Endothelial cell of umbilical vein (primary cell): ENCODE measurements around the gene HOXD4. TPM values are rescaled to one million over a fixed set of nuclear protein-coding genes. Genes with fewer than 3 reads are reported as not detected.
A peak's percentile ranks its signal among the peaks of the same experiment; 100 is the strongest.

Experiments
- BruUV-seq: library from RNA; stranded (reverse); fragments of 400-500 nt; replicated peaks from 2 replicates; lab custom pipeline; 2021; lab: Mats Ljungman, UMichigan
- CTCF ChIA-PET: fragments of 300-600, 350-600 bp; sonication (Branson Sonifier 250); formaldehyde crosslinking; loops from one replicate; lab custom pipeline; 2021; ENCODE audit warnings: antibody characterized with exemption, inconsistent platforms; lab: Charles Lee
- POLR2A ChIA-PET: fragments of 300-600, 350-600 bp; sonication (Branson Sonifier 250); formaldehyde crosslinking; loops from one replicate; lab custom pipeline; 2021; ENCODE audit warnings: antibody characterized with exemption, inconsistent platforms; lab: Charles Lee
- DNase-seq: peaks from one replicate; pipeline ENCODE4 v3.0.0-alpha.2; 2011; ENCODE audit warnings: low read depth, low spot score
- FAIRE-seq: peaks from 2 replicates; lab custom pipeline; 2011; peaks lifted over from hg19 to GRCh38; lab: Jason Lieb, UNC
- H2AFZ ChIP-seq: 2 replicates; pipeline ENCODE4 v1.6.0; 2012; ENCODE audit warnings: low read depth, low read length, control low read depth, inconsistent platforms
- H3K27ac ChIP-seq: 2 replicates; pipeline ENCODE4 v1.5.1; 2011; ENCODE audit warnings: low read depth, mild to moderate bottlenecking, control low read depth, low read length, moderate library complexity; ENCODE audit not compliant: insufficient read depth
- H3K27me3 ChIP-seq, 2 experiments: 2 replicates each; pipeline versions ENCODE4 v1.6.0 to v1.6.1; 2011; ENCODE audit warnings: low read length in 2 of 2, mixed read lengths in 1 of 2; ENCODE audit not compliant: control insufficient read depth in 2 of 2, insufficient read depth in 2 of 2
- H3K36me3 ChIP-seq, 2 experiments: 2 replicates in 1 of 2; 3 replicates in 1 of 2; pipeline ENCODE4 v1.5.1; 2011; ENCODE audit warnings: low read length in 2 of 2, mild to moderate bottlenecking in 1 of 2, moderate library complexity in 1 of 2; ENCODE audit not compliant: control insufficient read depth in 2 of 2, insufficient read depth in 2 of 2; ENCODE audit errors: extremely low read depth in 1 of 2
- H3K4me1 ChIP-seq: 3 replicates; pipeline ENCODE4 v1.5.1; 2011; ENCODE audit warnings: mild to moderate bottlenecking, low read length; ENCODE audit not compliant: control insufficient read depth, insufficient read depth; ENCODE audit errors: extremely low read depth
- H3K4me2 ChIP-seq: 2 replicates; pipeline ENCODE4 v1.6.1; 2011; ENCODE audit warnings: low read length, control low read depth, mixed read lengths; ENCODE audit not compliant: insufficient read depth
- H3K4me3 ChIP-seq, 3 experiments: fragments of 200-600 bp in 1 of 3; sonication (generic), shearing (Covaris generic) in 1 of 3; replicated peaks in 1 of 3; 2 replicates each; pipeline ENCODE4 v1.5.1; 2011 to 2016; ENCODE audit warnings: control low read depth in 3 of 3, low read length in 3 of 3, mild to moderate bottlenecking in 2 of 3, inconsistent platforms in 1 of 3, low read depth in 1 of 3, moderate library complexity in 1 of 3; ENCODE audit not compliant: insufficient read depth in 1 of 3
- H3K79me2 ChIP-seq: 2 replicates; pipeline ENCODE4 v1.6.0; 2012; ENCODE audit warnings: low read length, inconsistent platforms; ENCODE audit not compliant: control insufficient read depth, insufficient read depth
- H3K9ac ChIP-seq: replicated peaks from 2 replicates; pipeline ENCODE3; 2011; ENCODE audit warnings: low read length, control low read depth; ENCODE audit not compliant: insufficient read depth; ENCODE audit errors: extremely low read depth
- H3K9me1 ChIP-seq: replicated peaks from 3 replicates; pipeline ENCODE4 v1.6.0; 2011; ENCODE audit warnings: mild to moderate bottlenecking, low read length; ENCODE audit not compliant: control insufficient read depth, insufficient read depth; ENCODE audit errors: extremely low read depth
- H3K9me3 ChIP-seq: replicated peaks from 2 replicates; pipeline ENCODE4 v1.5.1; 2012; ENCODE audit warnings: low read length, inconsistent platforms; ENCODE audit not compliant: control insufficient read depth, insufficient read depth
- H4K20me1 ChIP-seq: replicated peaks from 2 replicates; pipeline ENCODE3; 2011; ENCODE audit warnings: mild to moderate bottlenecking, low read length; ENCODE audit not compliant: control insufficient read depth, insufficient read depth; ENCODE audit errors: extremely low read depth
- JUN ChIP-seq: IDR thresholded peaks from 2 replicates; pipeline ENCODE4 v1.6.1; 2011; ENCODE audit warnings: borderline replicate concordance, low read depth; ENCODE audit not compliant: insufficient read length, insufficient read depth
- POLR2AphosphoS5 ChIP-seq: IDR thresholded peaks from 2 replicates; pipeline ENCODE4 v1.6.1; 2012; ENCODE audit warnings: low read depth, mild to moderate bottlenecking, control low read depth, low read length, moderate library complexity; ENCODE audit not compliant: insufficient read depth
- dilution Hi-C: fragments of 300-500 bp; cut with MboI; formaldehyde crosslinking; loops from one replicate; pipeline ENCODE4 v1.15.0; 2019; ENCODE audit warnings: low sequenced_read_pairs; ENCODE audit not compliant: extremely low pct_ligation_motif_present
- intact Hi-C: fragments of 100-400 bp; cut with micrococcal nuclease; formaldehyde crosslinking; loops from one replicate; pipeline ENCODE4 v1.10.0; 2022
- polyA plus RNA-seq, 4 experiments: library from polyadenylated mRNA; depleted of rRNA in 3 of 4; stranded (reverse) in 3 of 4; unstranded in 1 of 4; fragments of >200 nt; gene quantifications; 2 replicates each; pipeline versions ENCODE4 v1.2.1 to v1.2.3, GENCODE V29; 2011 to 2012; ENCODE audit warnings: missing spikeins in 1 of 4
- total RNA-seq: library from RNA; stranded (reverse); gene quantifications from 2 replicates; pipeline ENCODE4 v1.2.3, GENCODE V29; 2021
- TF ChIP-seq, protein P1 (sequence below), 2 donors: IDR thresholded peaks; 1 replicate in 1 of 2; 2 replicates in 1 of 2; pipeline ENCODE4 v1.5.1; 2011; ENCODE audit warnings: low read length in 2 of 2, mild to moderate bottlenecking in 2 of 2, moderate library complexity in 2 of 2, control low read depth in 1 of 2, inconsistent platforms in 1 of 2, low read depth in 1 of 2; ENCODE audit not compliant: insufficient read depth in 1 of 2; ENCODE audit errors: extremely low read depth in 1 of 2

The HOXD4 gene
- total and polyA plus RNA-seq, 2 donors (not counting 3 experiments of a cell fraction or from before 2014, with no cell fraction given) = 7.6 to 13.7 TPM

DNA sequence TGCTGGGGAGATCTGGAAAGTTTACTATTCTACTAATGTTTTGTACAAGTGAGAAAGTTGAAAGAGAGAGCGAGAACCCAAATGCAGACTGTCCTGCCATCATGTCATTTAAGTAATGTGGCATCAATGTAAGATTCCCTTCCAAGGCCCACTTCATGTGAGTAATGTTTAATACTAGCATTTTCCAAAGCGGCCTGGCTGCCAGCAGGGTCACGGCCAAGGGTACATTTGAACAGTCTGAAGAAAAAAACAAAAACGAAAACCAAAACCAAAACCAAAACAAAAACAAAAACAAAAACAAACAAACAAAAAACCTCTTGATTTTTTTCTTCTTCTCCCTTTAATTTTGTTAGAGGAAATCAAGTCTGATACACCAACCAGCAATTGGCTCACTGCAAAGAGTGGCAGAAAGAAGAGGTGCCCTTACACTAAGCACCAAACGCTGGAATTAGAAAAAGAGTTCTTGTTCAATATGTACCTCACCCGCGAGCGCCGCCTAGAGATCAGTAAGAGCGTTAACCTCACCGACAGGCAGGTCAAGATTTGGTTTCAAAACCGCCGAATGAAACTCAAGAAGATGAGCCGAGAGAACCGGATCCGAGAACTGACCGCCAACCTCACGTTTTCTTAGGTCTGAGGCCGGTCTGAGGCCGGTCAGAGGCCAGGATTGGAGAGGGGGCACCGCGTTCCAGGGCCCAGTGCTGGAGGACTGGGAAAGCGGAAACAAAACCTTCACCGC is 32.6 kb upstream of the HOXD4 start:
- Histone ChIP-seq H3K4me3 (no peak overlapping the region), H3K79me2 (no peaks in the 10 kb centered on the region), H4K20me1 (no peaks in the 10 kb centered on the region), H3K36me3 (no peaks in the 10 kb centered on the region), H3K9me1 (no peaks in the 10 kb centered on the region), H2AFZ (no peak overlapping the region), H3K4me1 (peaks cover 15% of the 10 kb centered on the region), H3K9ac (no peak overlapping the region), H3K9me3 (no peaks in the 10 kb centered on the region), H3K27me3 (peaks cover 68 to 86% of the 10 kb centered on the region in 2 experiments), H3K27ac (no peak overlapping the region), H3K4me2 (peak overlapping the region; percentile 31)
- ChIA-PET POLR2A (no interaction called here), CTCF (no interaction called here)
- dilution Hi-C loops (no loop called here), intact Hi-C loops (no loop called here)
- FAIRE-seq (peak; percentile 70), DNase-seq (peak; percentile 43)
- no TSS peak for BruUV-seq
- TF ChIP-seq POLR2AphosphoS5 (no peak), JUN (no peak)
- TF ChIP-seq, protein P1, sequence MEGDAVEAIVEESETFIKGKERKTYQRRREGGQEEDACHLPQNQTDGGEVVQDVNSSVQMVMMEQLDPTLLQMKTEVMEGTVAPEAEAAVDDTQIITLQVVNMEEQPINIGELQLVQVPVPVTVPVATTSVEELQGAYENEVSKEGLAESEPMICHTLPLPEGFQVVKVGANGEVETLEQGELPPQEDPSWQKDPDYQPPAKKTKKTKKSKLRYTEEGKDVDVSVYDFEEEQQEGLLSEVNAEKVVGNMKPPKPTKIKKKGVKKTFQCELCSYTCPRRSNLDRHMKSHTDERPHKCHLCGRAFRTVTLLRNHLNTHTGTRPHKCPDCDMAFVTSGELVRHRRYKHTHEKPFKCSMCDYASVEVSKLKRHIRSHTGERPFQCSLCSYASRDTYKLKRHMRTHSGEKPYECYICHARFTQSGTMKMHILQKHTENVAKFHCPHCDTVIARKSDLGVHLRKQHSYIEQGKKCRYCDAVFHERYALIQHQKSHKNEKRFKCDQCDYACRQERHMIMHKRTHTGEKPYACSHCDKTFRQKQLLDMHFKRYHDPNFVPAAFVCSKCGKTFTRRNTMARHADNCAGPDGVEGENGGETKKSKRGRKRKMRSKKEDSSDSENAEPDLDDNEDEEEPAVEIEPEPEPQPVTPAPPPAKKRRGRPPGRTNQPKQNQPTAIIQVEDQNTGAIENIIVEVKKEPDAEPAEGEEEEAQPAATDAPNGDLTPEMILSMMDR (IDR thresholded peaks at IDR 0.05; ENCODE audit: extremely low read depth in 1 of 2, insufficient read depth in 1 of 2, low read depth in 1 of 2, low read length in 2 of 2) = peak; percentile 60 to 67
